T-helper 2 cell (primary cell): ENCODE data around the gene RAB8A.

ENCODE experiments used
- DNase-seq, 5 experiments: peaks; one replicate each; pipeline versions ENCODE4 v3.0.0 to v3.0.0-alpha.2; 2012 to 2022
- total RNA-seq, 2 donors: gene quantifications; one replicate each; lab custom pipeline; 2026; lab: John Stamatoyannopoulos, UW

The RAB8A gene
- 78.3 to 82.6 reads per million in 2 donors for total RNA-seq

DNA sequence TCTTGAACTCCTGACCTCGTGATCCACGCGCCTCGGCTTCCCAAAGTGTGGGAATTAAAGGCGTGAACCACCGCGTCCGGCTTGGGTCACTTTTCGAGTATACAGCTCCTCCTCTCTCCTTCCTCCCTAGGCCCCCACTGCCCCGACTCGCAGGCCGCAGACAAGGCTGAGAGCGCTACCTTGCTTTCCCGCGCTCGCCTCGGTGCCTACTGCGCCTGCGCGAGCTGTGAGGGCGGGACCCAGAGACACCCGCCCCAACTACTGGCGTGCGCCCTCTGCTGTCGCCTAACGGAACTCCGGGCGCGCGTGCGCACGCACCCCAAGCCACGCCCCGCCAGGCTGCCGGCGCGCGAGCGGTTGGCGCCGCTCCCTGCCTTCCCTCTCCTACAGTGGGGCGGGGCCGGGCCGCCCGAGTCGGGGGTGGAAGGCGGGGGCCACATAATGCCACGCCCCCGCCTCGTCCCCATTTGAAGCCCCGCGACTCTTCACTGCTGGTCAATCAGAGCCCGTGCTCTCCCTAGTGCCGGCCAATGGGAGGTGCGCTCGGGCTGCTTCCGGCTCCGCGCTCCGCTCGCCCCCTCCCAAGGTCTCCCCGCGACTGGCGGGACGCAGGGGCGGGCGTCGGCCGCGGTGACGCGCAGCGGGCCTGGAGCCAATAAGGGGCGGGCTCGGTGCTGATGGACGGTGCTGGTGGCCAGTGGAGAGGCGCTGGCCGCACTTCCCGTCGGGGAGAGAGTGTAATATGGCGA is at the start of gene RAB8A:
TSS of gene RAB8A (plus strand) at position 730 of the 749 bp plus-strand sequence. CDS start at position 743, 13 bp downstream.
- peak; percentile 97 to 100 (median 99) for DNase-seq

DNA sequence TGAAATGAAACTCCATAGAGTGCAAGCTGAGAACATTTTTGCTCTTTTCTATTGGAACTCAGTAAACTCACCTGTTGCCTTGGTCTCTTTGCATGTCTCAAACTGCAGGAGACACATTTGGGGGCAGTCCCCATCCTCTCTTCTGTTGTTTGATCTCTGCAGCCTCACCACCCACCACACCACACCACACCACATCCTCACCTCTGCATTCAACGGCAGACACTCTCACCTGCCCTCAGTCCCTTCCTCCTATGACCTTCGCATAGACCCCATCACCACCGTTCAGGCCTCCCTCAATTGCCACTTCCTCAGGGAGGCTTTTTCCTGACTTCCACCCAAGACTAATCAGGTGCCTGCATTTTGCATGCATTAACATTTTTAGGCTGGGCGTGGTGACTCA is 49.7 kb upstream of the RAB8A start:
- DNase-seq = peak in 2 of 5 experiments; percentile 45 to 47

DNA sequence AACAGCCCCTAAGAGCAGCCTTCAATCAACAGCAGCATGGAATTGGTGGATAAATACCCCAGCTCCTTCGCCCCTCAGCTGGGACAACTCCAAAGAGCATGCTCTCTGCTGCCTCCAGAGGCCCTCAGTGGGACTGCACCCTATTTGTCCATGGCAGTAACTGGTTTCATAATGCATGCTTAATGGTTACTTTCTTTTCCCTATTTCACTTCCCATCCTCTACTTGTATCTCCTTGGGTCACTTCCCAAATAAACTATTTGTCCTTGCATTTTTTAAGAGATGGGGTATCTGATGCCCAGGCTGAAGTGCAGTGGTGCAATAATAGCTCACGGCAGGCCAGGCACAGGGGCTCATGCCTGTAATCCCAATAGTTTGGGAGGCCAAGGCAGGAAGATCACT is 48.9 kb upstream of the RAB8A start:
- peak; percentile 51 to 70 (median 54) for DNase-seq

DNA sequence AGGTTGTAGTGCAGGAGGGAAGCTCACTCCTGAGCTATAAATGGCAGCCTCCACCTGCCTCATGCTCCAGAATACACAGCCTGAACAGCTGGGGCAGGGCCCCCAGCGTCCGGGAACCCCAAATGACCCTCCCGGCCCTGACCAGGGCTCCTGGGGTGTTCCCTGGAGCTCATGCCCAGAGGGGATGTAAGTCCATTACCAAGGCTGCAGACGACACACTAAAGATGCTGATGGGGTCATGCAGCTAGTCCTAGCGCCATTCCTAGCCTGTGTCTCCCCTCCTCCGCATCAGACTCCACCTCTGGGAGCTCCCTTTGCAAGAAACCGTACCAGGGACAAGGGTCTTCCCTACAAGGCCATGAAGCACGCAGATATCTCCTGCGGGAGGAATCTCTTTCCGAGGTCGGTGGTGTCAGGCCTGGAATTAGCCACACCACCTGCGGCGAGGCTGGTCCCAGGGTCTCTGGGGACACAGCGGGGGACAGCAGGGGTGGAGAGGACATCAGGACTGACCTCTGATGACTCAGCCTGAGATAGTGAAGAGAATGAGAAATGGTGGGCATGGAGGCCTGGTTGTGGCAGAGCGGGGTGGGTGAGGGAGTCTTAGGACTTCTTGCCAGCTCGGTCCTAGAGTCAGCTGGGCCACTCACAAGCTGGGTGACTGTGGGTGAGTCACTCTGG is 47.3 kb upstream of the RAB8A start:
- no peak for DNase-seq

DNA sequence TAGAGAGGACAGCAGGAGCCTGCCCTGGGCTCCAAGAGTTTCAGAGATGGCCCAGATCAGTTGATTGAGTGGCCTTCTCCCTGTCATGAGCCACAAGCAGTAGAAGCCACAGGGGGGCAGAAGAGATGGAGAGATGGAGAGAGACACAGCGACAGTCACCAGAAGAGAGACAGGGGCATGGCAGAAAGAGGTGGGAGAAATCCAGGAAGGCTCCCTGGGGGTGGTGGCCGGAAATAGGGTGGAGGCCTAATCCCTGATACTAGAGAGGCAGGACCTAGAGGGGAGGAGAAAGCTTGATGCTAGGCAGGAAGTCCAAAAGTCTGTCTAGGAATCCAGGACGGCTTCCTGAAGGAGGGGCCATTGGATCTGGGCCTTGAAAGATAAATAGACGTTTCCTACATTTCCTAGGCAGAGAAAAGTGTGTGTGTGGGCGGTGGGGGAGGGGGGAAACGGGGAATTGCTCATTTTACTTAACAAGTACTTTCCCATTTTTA is 45.0 kb upstream of the RAB8A start:
- peak in 2 of 5 experiments; percentile 29 to 78 for DNase-seq

DNA sequence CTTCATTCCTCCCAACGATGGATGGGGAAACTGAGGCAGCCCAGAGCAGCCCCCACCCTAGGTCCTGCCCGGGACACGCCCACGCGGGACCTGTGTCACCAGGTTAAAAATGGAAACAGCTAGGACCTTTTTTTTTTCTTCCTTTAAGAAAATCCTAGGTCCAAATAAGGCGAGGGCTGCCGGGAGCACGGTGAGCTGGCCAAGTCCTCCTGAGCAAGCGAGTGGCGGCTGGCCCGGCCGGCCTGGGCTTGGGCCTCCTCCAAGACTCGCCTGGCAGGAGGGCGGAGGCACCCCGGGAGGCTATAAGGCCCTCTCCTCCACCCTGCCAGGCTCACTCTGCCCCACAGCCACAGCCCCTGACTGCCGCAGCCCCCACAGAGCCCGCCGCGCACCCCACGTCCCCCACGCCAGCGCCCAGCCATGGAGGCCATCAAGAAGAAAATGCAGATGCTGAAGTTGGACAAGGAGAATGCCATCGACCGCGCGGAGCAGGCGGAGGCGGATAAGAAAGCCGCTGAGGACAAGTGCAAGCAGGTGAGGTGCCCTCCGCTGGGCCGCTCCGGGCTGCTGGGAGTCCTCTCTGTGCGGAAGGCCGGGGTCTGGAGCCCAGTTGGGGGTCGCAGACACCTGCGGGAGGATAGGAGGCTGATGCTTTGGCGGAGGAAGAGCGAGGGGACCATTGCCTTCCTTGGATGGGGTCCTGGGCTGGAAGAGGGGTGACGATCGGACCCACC is 44.3 kb upstream of the RAB8A start:
- no peak for DNase-seq

DNA sequence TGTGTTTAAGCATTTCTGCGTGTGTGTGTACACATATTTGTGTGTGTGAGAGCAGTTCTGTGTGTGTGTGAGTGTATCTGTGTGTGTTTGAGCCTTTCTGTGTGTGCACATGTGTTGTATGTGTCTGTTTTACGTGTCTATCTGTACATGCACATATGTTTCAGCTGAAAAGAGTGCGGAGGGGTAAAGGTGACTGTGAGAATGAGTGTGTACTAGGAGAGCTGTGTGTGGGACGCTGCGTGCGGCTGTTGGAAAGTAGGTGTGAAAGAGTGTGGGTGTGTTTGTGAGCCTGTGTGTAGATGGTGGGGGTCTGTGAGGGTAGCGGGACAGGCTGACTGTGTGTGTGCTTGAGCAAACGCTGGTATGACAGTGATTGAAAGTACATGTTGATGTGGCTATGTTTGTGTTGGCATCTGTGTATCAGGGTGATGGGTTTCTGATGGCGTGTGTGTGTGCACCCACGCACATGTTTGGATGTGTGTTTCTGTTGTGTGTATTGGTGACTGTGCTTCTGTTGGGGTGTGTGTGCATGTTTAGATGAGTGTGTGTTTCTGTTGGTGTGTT is 42.9 kb upstream of the RAB8A start:
- DNase-seq = no peak

DNA sequence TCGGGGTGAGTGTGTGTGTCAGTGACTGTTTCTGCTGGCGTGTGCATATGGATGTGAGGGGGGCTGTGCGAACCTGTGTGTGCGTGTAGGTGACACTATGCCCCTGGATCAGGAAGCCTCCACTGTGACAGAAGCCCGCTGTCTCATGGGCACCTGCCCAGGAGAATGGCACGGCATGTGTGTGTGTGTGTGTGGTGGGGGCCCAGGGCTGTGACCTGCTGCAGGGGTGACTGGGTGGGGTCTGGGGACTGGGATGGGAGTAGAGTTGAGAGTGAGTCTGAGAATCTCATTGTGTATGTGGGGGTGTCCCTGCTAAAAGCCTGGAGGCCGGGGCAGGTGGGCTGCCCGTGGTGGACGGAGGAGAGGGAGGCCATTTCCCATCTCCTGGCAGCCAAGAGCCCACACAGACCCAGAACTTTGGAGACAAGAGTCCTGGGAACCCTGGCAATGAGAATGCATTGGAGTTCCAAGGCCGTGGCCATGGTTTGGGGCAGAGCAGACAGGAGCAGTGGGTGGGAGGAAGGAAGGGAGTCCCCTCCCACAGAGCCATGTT is 41.8 kb upstream of the RAB8A start:
- DNase-seq = no peak

DNA sequence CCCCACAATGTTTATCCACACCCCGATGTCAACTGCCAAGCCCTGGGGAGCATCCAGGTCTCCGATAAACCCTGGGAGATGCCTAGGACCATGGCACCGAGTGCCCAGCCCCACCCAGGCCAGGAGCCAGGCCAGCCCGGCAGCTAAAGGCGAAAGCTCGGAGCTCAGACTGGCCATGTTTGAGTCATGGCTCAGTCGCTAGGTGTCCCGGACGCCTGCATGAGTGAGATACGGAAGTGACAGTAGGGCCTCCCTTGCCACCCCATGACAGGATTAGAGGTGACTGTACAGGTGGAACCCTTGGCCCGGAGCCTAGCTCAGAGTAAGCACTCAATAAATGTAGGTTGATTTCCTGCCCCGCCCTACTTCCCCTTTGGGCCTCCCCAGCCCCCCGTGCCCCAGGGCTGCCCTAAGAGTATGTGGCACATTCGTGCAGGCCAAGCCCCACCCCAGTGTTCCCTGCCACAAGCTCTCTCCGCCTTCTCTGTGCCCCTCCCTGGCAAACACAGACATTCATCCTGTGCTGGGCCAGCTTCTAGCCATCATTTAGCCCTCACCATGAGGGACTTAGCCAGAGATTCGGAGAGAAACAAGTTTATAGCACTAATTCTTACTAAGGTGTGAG is 41.2 kb upstream of the RAB8A start:
- peak; percentile 53 to 95 (median 80) for DNase-seq

DNA sequence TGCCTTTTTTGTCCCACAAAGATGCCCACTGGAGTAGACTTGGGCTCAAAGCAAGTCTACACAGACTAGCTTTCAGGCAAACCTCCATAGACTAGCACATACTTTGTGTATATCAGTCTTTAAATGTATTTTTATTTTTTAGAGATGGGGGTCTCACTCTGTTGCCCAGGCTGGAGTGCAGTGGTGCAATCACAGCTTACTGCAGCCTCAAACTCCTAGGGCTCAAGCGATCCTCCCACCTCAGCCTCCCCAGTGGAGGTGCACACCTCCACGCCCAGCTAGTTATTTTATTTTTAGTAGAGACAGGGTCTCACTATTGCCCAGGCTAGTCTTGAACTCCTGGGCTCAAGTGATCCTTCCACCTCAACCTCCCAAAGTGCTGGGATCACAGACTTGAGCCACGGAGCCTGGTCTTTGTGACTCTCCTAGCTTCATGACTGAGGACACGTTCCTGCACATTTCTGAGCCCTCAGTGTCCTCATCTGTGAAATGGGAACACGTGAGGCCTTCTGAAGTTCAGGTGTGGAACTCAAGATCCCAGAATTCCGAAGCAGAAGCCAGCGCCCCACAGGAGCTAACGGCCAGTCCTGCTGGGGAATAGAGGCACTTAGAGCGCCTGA is 40.5 kb upstream of the RAB8A start:
- no peak for DNase-seq

DNA sequence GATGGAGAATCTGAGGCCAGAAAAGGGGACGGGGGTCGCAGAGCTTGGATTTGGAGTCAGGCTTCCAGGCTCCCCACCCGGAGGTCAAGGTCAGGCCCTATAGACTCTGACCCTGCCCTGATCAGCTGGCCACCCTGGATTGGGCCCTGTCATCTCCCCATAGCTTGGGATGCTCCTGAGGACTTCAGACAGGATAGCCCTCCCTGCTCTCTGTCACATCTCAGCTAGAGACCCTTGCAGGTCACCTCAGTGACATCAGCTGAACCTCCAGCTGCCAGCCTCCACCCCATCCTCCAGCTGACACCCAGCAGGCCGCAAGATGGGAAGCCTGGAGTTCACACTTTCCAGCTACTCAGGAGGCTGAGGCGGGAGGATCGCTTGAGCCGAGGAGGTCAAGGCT is 38.2 kb upstream of the RAB8A start:
- no peak for DNase-seq

DNA sequence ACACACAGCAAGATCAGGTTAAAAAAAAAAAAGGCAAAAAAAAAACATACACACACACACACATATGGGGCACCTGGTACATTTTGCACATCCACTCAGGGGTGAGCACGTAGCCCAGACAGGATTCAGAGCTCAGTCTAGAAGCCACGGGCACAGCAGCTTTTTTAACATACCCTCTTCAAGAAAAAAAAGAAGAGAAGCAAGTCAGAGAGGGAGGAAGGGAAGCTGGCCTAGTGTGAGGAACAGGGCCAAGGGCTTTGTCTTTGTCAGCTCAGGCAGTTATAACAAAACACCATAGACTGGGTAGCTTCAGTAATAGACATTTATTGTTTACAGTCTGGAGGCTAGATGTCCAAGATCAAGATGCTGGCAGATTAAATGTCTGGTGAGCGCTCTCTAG is 37.7 kb upstream of the RAB8A start:
- DNase-seq = peak in 1 of 5 experiments; percentile 78

DNA sequence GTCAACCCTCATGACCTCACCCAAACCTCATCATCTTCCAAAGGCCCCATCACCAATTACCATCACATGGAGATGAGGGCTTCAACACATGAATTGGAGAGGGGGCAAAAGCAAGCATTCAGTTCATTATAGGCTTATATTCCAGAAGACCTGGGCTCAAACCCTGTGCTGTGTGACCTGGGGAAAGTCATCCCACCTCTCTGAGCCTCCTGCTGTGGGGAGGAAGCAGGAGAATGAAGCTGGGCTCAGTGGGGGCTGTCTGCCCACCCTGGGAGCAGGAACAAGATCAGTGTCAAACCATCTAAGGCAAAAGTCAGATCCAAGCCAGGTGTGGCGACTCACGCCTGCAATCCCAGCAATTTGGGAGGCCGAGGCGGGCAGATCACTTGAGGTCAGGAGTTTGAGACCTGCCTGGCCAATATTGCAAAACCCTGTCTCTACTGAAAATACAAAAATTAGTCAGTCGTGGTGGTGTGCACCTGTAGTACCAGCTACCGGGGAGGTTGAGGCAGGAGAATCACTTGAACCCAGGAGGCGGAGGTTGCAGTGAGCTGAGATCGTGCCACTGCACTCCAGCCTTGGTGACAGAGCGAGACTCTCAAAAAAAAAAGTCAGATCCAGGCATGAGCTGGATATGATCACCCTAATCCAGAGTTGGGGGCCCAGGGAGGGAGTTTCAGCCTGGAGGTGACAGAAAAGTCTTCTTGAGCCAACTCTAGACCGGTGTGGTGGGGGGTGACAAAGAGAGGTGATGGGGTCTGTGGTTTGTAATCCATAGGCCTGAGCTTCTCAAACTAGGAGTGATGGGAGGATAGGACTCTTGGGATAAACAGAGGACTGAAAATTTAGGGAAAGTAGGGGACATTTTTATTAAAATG is 37.0 kb upstream of the RAB8A start:
- no peak for DNase-seq

DNA sequence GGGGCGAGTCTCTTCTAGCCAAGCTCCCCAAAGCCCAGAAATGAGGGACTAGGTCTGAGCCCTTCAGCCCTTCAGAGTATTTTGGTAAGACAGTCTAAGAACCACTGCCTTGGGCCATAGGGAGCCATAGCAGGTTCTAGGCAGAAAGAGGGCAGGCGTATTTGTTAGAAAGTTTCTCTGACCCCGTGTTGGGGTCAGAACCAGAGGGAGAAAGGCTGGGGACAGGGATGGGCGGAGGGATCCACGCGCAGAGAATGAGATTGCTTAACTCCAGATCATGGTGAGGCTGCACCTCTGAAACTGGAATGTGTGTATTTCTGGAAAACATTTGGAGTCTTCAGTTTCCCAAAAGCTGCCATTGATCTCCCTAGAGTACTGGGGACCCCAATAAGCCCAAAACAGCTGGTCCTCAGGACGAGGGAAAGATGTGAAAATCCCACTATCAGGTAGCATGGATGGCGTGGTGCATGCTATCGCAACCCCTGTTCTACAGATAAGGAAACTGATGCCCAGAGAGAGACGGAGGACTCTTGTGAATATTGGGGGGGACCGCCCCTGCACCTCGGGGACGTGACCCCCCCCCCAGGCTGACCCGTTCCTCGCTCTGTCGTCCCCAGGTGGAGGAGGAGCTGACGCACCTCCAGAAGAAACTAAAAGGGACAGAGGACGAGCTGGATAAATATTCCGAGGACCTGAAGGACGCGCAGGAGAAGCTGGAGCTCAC is 36.1 kb upstream of the RAB8A start:
- DNase-seq = no peak

DNA sequence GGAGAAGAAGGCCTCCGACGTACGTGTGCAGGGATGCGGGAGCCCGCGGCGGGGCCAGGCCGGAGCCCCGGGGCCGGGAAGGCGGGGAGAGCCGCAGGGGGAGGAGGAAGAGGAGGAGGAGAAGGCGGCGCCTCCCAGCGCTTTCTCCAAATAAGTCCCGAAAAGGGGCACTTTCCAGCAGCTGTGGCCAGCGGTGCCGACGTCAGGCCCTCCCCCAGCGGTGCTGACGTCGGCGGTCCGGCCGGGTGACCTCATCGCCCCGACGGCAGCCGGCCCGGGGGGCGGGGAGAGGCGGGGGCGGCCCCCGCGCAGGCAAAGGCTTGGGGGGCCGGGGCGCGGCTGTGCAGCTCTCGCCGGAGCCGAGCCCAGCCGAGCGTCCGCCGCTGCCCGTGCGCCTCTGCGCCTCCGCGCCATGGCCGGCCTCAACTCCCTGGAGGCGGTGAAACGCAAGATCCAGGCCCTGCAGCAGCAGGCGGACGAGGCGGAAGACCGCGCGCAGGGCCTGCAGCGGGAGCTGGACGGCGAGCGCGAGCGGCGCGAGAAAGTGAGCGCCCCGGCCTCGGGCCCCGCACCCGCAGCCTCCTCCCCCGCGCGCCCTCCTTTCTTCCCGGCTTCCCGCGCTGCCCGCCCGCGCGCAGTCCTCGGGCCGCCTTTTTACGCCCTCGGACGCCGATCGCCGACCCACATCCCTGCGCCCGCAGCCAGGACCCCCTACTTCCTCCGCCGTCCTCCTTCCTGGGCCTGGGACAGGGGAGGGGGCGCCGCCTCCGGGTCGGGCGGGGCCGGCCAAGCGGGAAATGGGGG is 35.3 kb upstream of the RAB8A start, which contains the start of gene TPM4:
TSS of gene TPM4 (plus strand) at position 342 of the 804 bp plus-strand sequence. CDS start at position 413, 71 bp downstream.
- DNase-seq = peak; percentile 63 to 93 (median 82)

DNA sequence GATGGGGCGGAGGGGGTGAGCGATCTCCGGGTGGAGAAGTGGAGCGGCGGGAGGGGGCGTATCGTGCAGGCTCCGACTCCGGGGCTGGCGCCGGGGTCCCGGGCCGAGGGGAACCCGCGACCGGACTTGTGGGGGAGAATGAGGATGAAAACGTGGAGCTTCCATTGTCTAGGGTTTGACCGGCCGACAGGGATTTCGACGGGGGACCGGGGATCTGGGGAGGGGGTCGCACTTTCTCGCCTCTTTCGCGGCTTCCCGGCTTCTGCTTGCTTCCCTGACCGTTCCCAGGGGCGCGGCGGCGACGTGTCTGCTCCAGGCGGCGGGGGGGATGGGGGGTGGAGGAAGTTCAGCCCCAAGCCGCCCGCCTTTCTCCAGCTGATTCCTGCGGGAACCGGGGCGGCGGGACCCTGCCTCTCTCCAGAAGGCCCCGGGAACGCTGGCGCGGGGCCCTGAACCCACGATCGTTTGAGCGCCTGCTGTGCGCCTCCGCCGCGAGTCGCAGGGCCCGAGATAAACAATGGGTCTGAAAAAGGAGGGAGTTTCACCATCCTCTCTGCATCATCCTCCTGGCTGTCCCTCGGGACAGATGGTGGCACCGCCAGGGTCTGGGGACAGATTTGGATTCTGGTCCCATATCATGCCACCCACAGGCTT is 34.6 kb upstream of the RAB8A start:
- DNase-seq = peak in 1 of 5 experiments; percentile 40

DNA sequence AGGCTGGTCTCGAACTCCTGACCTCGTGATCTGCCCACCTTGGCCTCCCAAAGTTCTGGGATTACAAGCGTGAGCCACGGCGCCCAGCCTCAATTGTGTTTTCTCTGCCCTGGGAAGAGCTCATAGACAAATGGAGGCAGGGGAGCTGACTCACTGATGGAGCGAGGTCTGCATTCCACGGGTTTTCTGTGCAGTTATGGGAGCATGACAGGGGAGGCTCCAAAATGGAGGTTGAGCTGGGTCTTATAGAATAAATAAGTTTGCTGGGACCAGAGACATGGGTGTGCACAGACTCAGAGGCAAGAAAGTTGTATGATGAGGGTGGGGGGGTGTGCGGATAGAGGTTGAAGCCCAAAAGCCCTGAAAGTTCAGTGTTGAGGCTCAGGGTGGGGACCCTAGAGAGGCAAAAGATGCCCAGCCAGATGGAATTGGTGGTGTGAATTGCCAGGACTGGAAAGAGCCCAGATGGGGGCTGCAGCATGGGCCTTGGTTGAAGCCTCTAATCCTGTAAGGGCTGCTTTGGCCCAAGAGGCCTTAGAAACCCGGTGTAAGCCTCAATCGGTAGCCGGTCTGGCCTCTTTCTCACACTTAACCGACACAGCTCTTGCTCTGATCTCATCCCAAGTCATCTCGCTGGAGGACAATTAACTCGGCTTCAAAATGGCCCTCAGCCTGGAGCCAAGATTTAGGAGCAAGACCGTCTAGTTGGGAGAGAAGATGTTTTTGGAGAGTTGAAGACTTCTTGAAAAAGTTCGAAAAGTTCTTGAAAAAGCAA is 33.5 kb upstream of the RAB8A start:
- peak in 1 of 5 experiments; percentile 57 for DNase-seq
